WTC11 (cell line): ENCODE results near the gene CEP170B. TPM values are rescaled to one million over a fixed set of nuclear protein-coding genes. Genes with fewer than 3 reads are reported as not detected.

Experiments
- ATAC-seq: fragments of 200-7000 bp; cut with Tn5 transposase; 2 replicates; pipeline ENCODE4 v1.10.0; 2021; ENCODE audit warnings: mild to moderate bottlenecking, moderate library complexity
- CTCF ChIA-PET: fragments of 300-600 bp; sonication (Branson Sonifier 250); formaldehyde crosslinking; loops from one replicate; lab custom pipeline; 2021; ENCODE audit warnings: antibody characterized with exemption; lab: Charles Lee
- POLR2A ChIA-PET: fragments of 350-600 bp; sonication (Branson Sonifier 250); formaldehyde crosslinking; loops from one replicate; lab custom pipeline; 2021; ENCODE audit warnings: antibody characterized with exemption; lab: Charles Lee
- DNase-seq: peaks from one replicate; pipeline ENCODE4 v3.0.0; 2021; ENCODE audit warnings: low spot score
- H3K27ac Mint-ChIP-seq: 2 replicates; pipeline ENCODE4 v1.8.0; 2021; ENCODE audit warnings: mixed read lengths
- H3K27me3 Mint-ChIP-seq: 2 replicates; pipeline ENCODE4 v1.8.0; 2021; ENCODE audit warnings: low read depth, mild to moderate bottlenecking, moderate library complexity, mixed read lengths
- H3K36me3 Mint-ChIP-seq: 2 replicates; pipeline ENCODE4 v1.8.0; 2021; ENCODE audit warnings: mixed read lengths
- H3K4me1 Mint-ChIP-seq: 2 replicates; pipeline ENCODE4 v1.8.0; 2022; ENCODE audit warnings: mixed read lengths
- H3K4me3 Mint-ChIP-seq: 2 replicates; pipeline ENCODE4 v1.8.0; 2021; ENCODE audit warnings: mild to moderate bottlenecking, moderate library complexity, mixed read lengths
- H3K9me3 Mint-ChIP-seq: 2 replicates; pipeline ENCODE4 v1.8.0; 2021; ENCODE audit warnings: mixed read lengths
- ARID4B ChIP-seq: sonication (generic); formaldehyde crosslinking; IDR thresholded peaks from 2 replicates; pipeline ENCODE4 v1.8.0; 2023; ENCODE audit warnings: missing genetic modification reagents, mild to moderate bottlenecking, borderline replicate concordance
- CDX4 ChIP-seq: fragments of 250-450 bp; sonication (Bioruptor Pico); IDR thresholded peaks from 2 replicates; pipeline ENCODE4 v1.9.0; 2021; ENCODE audit warnings: moderate library complexity, mild to moderate bottlenecking, inconsistent platforms, borderline replicate concordance
- E2F4 ChIP-seq: sonication (generic); formaldehyde crosslinking; IDR thresholded peaks from 2 replicates; pipeline ENCODE4 v1.8.1; 2022; ENCODE audit warnings: low read depth, mild to moderate bottlenecking, moderate library complexity, missing genetic modification reagents, borderline replicate concordance
- ESRRA ChIP-seq: sonication (generic); formaldehyde crosslinking; IDR thresholded peaks from 2 replicates; pipeline ENCODE4 v1.8.1; 2022; ENCODE audit warnings: mild to moderate bottlenecking, missing genetic modification reagents, borderline replicate concordance
- HMGA2 ChIP-seq: fragments of 250-450 bp; sonication (Bioruptor Pico); IDR thresholded peaks from 2 replicates; pipeline ENCODE4 v1.4.0; 2021; ENCODE audit warnings: mild to moderate bottlenecking, moderate library complexity
- IRF2 ChIP-seq: sonication (generic); formaldehyde crosslinking; IDR thresholded peaks from 2 replicates; pipeline ENCODE4 v1.8.0; 2022; ENCODE audit warnings: low read depth, missing genetic modification reagents, borderline replicate concordance
- JAZF1 ChIP-seq: fragments of 250-450 bp; sonication (Bioruptor Pico); IDR thresholded peaks from 2 replicates; pipeline ENCODE4 v1.9.0; 2021; ENCODE audit warnings: moderate library complexity, mild to moderate bottlenecking, inconsistent platforms
- KAT7 ChIP-seq: sonication (generic); formaldehyde crosslinking; IDR thresholded peaks from 2 replicates; pipeline ENCODE4 v1.8.1; 2023; ENCODE audit warnings: missing genetic modification reagents, mild to moderate bottlenecking, borderline replicate concordance
- MXD4 ChIP-seq: fragments of 250-450 bp; sonication (Bioruptor Pico); IDR thresholded peaks from 2 replicates; pipeline ENCODE4 v1.8.0; 2021; ENCODE audit warnings: mild to moderate bottlenecking, moderate library complexity, borderline replicate concordance
- NFE2L1 ChIP-seq: sonication (generic); formaldehyde crosslinking; IDR thresholded peaks from 2 replicates; pipeline ENCODE4 v1.8.1; 2023; ENCODE audit warnings: missing genetic modification reagents
- OVOL2 ChIP-seq: fragments of 250-450 bp; sonication (Bioruptor Pico); IDR thresholded peaks from 2 replicates; pipeline ENCODE4 v1.9.0; 2021; ENCODE audit warnings: mild to moderate bottlenecking, borderline replicate concordance
- PRRX2 ChIP-seq: fragments of 250-450 bp; sonication (Bioruptor Pico); IDR thresholded peaks from 2 replicates; pipeline ENCODE4 v1.8.0; 2021; ENCODE audit warnings: mild to moderate bottlenecking
- RORB ChIP-seq: fragments of 250-450 bp; sonication (Bioruptor Pico); IDR thresholded peaks from 2 replicates; pipeline ENCODE4 v1.9.0; 2021; ENCODE audit warnings: mild to moderate bottlenecking
- SMAD4 ChIP-seq: sonication (generic); formaldehyde crosslinking; IDR thresholded peaks from 2 replicates; pipeline ENCODE4 v1.8.0; 2022; ENCODE audit warnings: mild to moderate bottlenecking, missing genetic modification reagents
- TCF7 ChIP-seq: sonication (generic); formaldehyde crosslinking; IDR thresholded peaks from 2 replicates; pipeline ENCODE4 v1.8.0; 2022; ENCODE audit warnings: mild to moderate bottlenecking, low read depth, missing genetic modification reagents, moderate library complexity
- USF2 ChIP-seq: sonication (generic); formaldehyde crosslinking; IDR thresholded peaks from 2 replicates; pipeline ENCODE4 v1.8.1; 2023; ENCODE audit warnings: mild to moderate bottlenecking, missing genetic modification reagents, moderate library complexity
- ZBTB43 ChIP-seq: sonication (generic); formaldehyde crosslinking; IDR thresholded peaks from 2 replicates; pipeline ENCODE4 v1.8.1; 2023; ENCODE audit warnings: mild to moderate bottlenecking, missing genetic modification reagents
- ZNF138 ChIP-seq: sonication (generic); formaldehyde crosslinking; conservative IDR thresholded peaks from 2 replicates; pipeline ENCODE4 v1.8.1; 2022; ENCODE audit warnings: mild to moderate bottlenecking, moderate library complexity, missing genetic modification reagents
- ZNF281 ChIP-seq: sonication (generic); formaldehyde crosslinking; IDR thresholded peaks from 2 replicates; pipeline ENCODE4 v1.8.0; 2023; ENCODE audit warnings: mild to moderate bottlenecking, missing genetic modification reagents
- ZNF317 ChIP-seq: sonication (generic); formaldehyde crosslinking; IDR thresholded peaks from 2 replicates; pipeline ENCODE4 v1.8.1; 2023; ENCODE audit warnings: low read depth, mild to moderate bottlenecking, moderate library complexity, missing genetic modification reagents, borderline replicate concordance
- ZNF512 ChIP-seq: sonication (generic); formaldehyde crosslinking; IDR thresholded peaks from 2 replicates; pipeline ENCODE4 v1.8.1; 2022; ENCODE audit warnings: missing genetic modification reagents, borderline replicate concordance
- total RNA-seq: library from RNA; stranded (reverse); gene quantifications from 3 replicates; pipeline ENCODE4 v1.2.3, GENCODE V29; 2021

Gene CEP170B
- total RNA-seq, 1 experiment from 2014 or later = 47.0 TPM

GRCh38 chr14:104873380-104874055 lies 8.4 kb downstream of the CEP170B start (continued):
- TF ChIP-seq E2F4 (no peak), IRF2 (CRISPR knock-in tag) (no peak), ZBTB43 (CRISPR knock-in tag) (no peak), JAZF1 (CRISPR knock-in tag) (no peak), RORB (CRISPR knock-in tag) (no peak), PRRX2 (CRISPR knock-in tag) (no peak), ZNF138 (no peak)

GRCh38 chr14:104874110-104874531 lies 9.1 kb downstream of the CEP170B start:
- POLR2A ChIA-PET = no interaction called here
- Mint-ChIP-seq H3K9me3 (no peaks in the 10 kb centered on the region), H3K27me3 (no peaks in the 10 kb centered on the region), H3K4me1 (peaks cover 13% of the 10 kb centered on the region), H3K4me3 (no peak overlapping the region), H3K27ac (no peak overlapping the region), H3K36me3 (no peaks in the 10 kb centered on the region)
- CTCF ChIA-PET = interaction anchor here (3.5 kb wide), 1 partner anchor 47 kb away, joined by 24 read pairs; no protein-coding TSS in a partner anchor
- ATAC-seq = no peak
- DNase-seq = no peak
- TF ChIP-seq SMAD4 (no peak), ZNF281 (CRISPR knock-in tag) (no peak), KAT7 (CRISPR knock-in tag) (no peak), HMGA2 (CRISPR knock-in tag) (no peak), ESRRA (CRISPR knock-in tag) (no peak), CDX4 (CRISPR knock-in tag) (no peak), USF2 (CRISPR knock-in tag) (no peak), NFE2L1 (no peak), MXD4 (CRISPR knock-in tag) (no peak), OVOL2 (CRISPR knock-in tag) (no peak), TCF7 (no peak), ARID4B (CRISPR knock-in tag) (no peak), ZNF512 (CRISPR knock-in tag) (no peak), ZNF317 (no peak)
